SJCRH30 (cell line): Measurements from ENCODE around the gene TFAP2B. TPM values are rescaled to one million over a fixed set of nuclear protein-coding genes. Genes with fewer than 3 reads are reported as not detected.

Experiments used
- DNase-seq, 2 experiments: peaks; one replicate each; pipeline ENCODE4 v3.0.0-alpha.2; 2015 to 2020
- H3K27ac ChIP-seq: fragments of 250-450 bp; sonication (Bioruptor Pico); 2 replicates; pipeline ENCODE4 v1.5.1; 2020; ENCODE audit warnings: mild to moderate bottlenecking, moderate library complexity
- H3K27me3 ChIP-seq: fragments of 250-450 bp; sonication (Bioruptor Pico); 2 replicates; pipeline ENCODE4 v1.5.1; 2020; ENCODE audit warnings: mild to moderate bottlenecking, moderate library complexity
- H3K36me3 ChIP-seq: fragments of 250-450 bp; sonication (Bioruptor Pico); 2 replicates; pipeline ENCODE4 v1.5.1; 2020; ENCODE audit warnings: mild to moderate bottlenecking, moderate library complexity
- H3K4me1 ChIP-seq: fragments of 250-450 bp; sonication (Bioruptor Pico); 2 replicates; pipeline ENCODE4 v1.5.1; 2020; ENCODE audit warnings: mild to moderate bottlenecking, moderate library complexity
- H3K4me3 ChIP-seq: fragments of 250-450 bp; sonication (Bioruptor Pico); 2 replicates; pipeline ENCODE4 v1.5.1; 2020; ENCODE audit warnings: mild to moderate bottlenecking, moderate library complexity
- H3K9me3 ChIP-seq: fragments of 250-450 bp; sonication (Bioruptor Pico); replicated peaks from 2 replicates; pipeline ENCODE4 v1.5.1; 2020; ENCODE audit warnings: mild to moderate bottlenecking, moderate library complexity
- total RNA-seq: library from RNA; depleted of rRNA; stranded (reverse); fragments of >200 nt; shearing (Covaris generic); gene quantifications from 2 replicates; pipeline ENCODE4 v1.2.3, GENCODE V29; 2014

TFAP2B gene
- total RNA-seq, 1 experiment from 2014 or later: 16.7 TPM

GRCh38 chr6:50849796-50850180 is 31.1 kb downstream of the TFAP2B start:
- Histone ChIP-seq H3K4me3 (no peak overlapping the region), H3K4me1 (peaks cover 12% of the 10 kb centered on the region), H3K36me3 (no peaks in the 10 kb centered on the region), H3K27me3 (no peaks in the 10 kb centered on the region), H3K9me3 (no peaks in the 10 kb centered on the region), H3K27ac (no peak overlapping the region)
- no peak for DNase-seq

GRCh38 chr6:50850223-50851048 is 31.8 kb downstream of the TFAP2B start:
- Histone ChIP-seq H3K4me3 (no peak overlapping the region), H3K27ac (peak overlapping the region; percentile 26), H3K4me1 (peaks cover 12% of the 10 kb centered on the region), H3K27me3 (no peaks in the 10 kb centered on the region), H3K36me3 (no peaks in the 10 kb centered on the region), H3K9me3 (no peaks in the 10 kb centered on the region)
- DNase-seq: peak in 1 of 2 experiments; percentile 18

- Histone ChIP-seq H3K4me1 (peaks cover 12% of the 10 kb centered on the region), H3K36me3 (no peaks in the 10 kb centered on the region), H3K9me3 (no peaks in the 10 kb centered on the region), H3K27ac (peak overlapping the region; percentile 26), H3K4me3 (no peak overlapping the region), H3K27me3 (no peaks in the 10 kb centered on the region)
- peak in 1 of 2 experiments; percentile 34 for DNase-seq
Measured at GRCh38 chr6:50851049-50851845, 32.6 kb downstream of the TFAP2B start.

GRCh38 chr6:50853939-50854338 is 35.3 kb downstream of the TFAP2B start:
- Histone ChIP-seq H3K9me3 (no peaks in the 10 kb centered on the region), H3K4me1 (peaks cover 12% of the 10 kb centered on the region), H3K36me3 (no peaks in the 10 kb centered on the region), H3K4me3 (no peak overlapping the region), H3K27ac (peak overlapping the region; percentile 52), H3K27me3 (no peaks in the 10 kb centered on the region)
- peak; percentile 30 to 64 for DNase-seq

- H3K4me3 ChIP-seq: no peak overlapping the region
- DNase-seq: peak; percentile 35 to 89
Measured at GRCh38 chr6:50861692-50862091, 43.0 kb downstream of the TFAP2B start.

GRCh38 chr6:50862176-50862575 is 43.5 kb downstream of the TFAP2B start:
- H3K36me3 ChIP-seq: no peaks in the 10 kb centered on the region
- peaks cover 35% of the 10 kb centered on the region for H3K4me1 ChIP-seq
- peak overlapping the region; percentile 95 for H3K27ac ChIP-seq
- DNase-seq: peak; percentile 62 to 83
- H3K9me3 ChIP-seq: no peaks in the 10 kb centered on the region
- H3K4me3 ChIP-seq: no peak overlapping the region
- H3K27me3 ChIP-seq: no peaks in the 10 kb centered on the region

More at GRCh38 chr6:50861692-50862091, 43.0 kb downstream of the TFAP2B start:
- H3K9me3 ChIP-seq: no peaks in the 10 kb centered on the region
- H3K4me1 ChIP-seq: peaks cover 35% of the 10 kb centered on the region
- no peaks in the 10 kb centered on the region for H3K27me3 ChIP-seq
- peak overlapping the region; percentile 95 for H3K27ac ChIP-seq
- no peaks in the 10 kb centered on the region for H3K36me3 ChIP-seq

GRCh38 chr6:50864601-50865000 is 45.9 kb downstream of the TFAP2B start:
- no peaks in the 10 kb centered on the region for H3K36me3 ChIP-seq
- no peak for DNase-seq
- H3K27ac ChIP-seq: no peak overlapping the region
- no peaks in the 10 kb centered on the region for H3K27me3 ChIP-seq
- H3K4me1 ChIP-seq: peaks cover 35% of the 10 kb centered on the region
- H3K4me3 ChIP-seq: no peak overlapping the region
- H3K9me3 ChIP-seq: no peaks in the 10 kb centered on the region

- Histone ChIP-seq H3K27me3 (no peaks in the 10 kb centered on the region), H3K27ac (no peak overlapping the region), H3K36me3 (no peaks in the 10 kb centered on the region), H3K4me1 (peaks cover 8% of the 10 kb centered on the region), H3K4me3 (no peak overlapping the region), H3K9me3 (no peaks in the 10 kb centered on the region)
- no peak for DNase-seq
Measured at GRCh38 chr6:50868466-50868865, 49.8 kb downstream of the TFAP2B start.

GRCh38 chr6:50873167-50873566 is 54.5 kb downstream of the TFAP2B start:
- Histone ChIP-seq H3K27me3 (no peaks in the 10 kb centered on the region), H3K9me3 (no peaks in the 10 kb centered on the region), H3K27ac (no peak overlapping the region), H3K4me1 (no peaks in the 10 kb centered on the region), H3K36me3 (no peaks in the 10 kb centered on the region), H3K4me3 (no peak overlapping the region)
- no peak for DNase-seq

- no peak for DNase-seq
- no peaks in the 10 kb centered on the region for H3K9me3 ChIP-seq
- no peak overlapping the region for H3K27ac ChIP-seq
- H3K4me3 ChIP-seq: no peak overlapping the region
- no peaks in the 10 kb centered on the region; the same call in 1 of the 2 replicates for H3K4me1 ChIP-seq
- H3K36me3 ChIP-seq: no peaks in the 10 kb centered on the region
- no peaks in the 10 kb centered on the region for H3K27me3 ChIP-seq
Measured at GRCh38 chr6:50884364-50884763, 65.7 kb downstream of the TFAP2B start.

GRCh38 chr6:50887112-50887511 is 68.4 kb downstream of the TFAP2B start:
- no peaks in the 10 kb centered on the region for H3K36me3 ChIP-seq
- no peak overlapping the region for H3K4me3 ChIP-seq
- H3K4me1 ChIP-seq: peaks cover 7% of the 10 kb centered on the region
- DNase-seq: no peak
- no peaks in the 10 kb centered on the region for H3K27me3 ChIP-seq
- H3K27ac ChIP-seq: no peak overlapping the region
- no peaks in the 10 kb centered on the region for H3K9me3 ChIP-seq

- Histone ChIP-seq H3K4me3 (no peak overlapping the region), H3K27me3 (no peaks in the 10 kb centered on the region), H3K27ac (no peak overlapping the region), H3K4me1 (peaks cover 7% of the 10 kb centered on the region), H3K36me3 (no peaks in the 10 kb centered on the region), H3K9me3 (no peaks in the 10 kb centered on the region)
- peak in 1 of 2 experiments; percentile 3 for DNase-seq
Measured at GRCh38 chr6:50889497-50889896, 70.8 kb downstream of the TFAP2B start.

GRCh38 chr6:50889935-50890334 is 71.3 kb downstream of the TFAP2B start:
- H3K27ac ChIP-seq: no peak overlapping the region
- no peak overlapping the region for H3K4me3 ChIP-seq
- peaks cover 7% of the 10 kb centered on the region for H3K4me1 ChIP-seq
- H3K27me3 ChIP-seq: no peaks in the 10 kb centered on the region
- H3K36me3 ChIP-seq: no peaks in the 10 kb centered on the region
- H3K9me3 ChIP-seq: no peaks in the 10 kb centered on the region
- DNase-seq: peak; percentile 14 to 56

- no peak for DNase-seq
- no peak overlapping the region for H3K4me3 ChIP-seq
- H3K27ac ChIP-seq: no peak overlapping the region
Measured at GRCh38 chr6:50890579-50890978, 71.9 kb downstream of the TFAP2B start.

GRCh38 chr6:50891290-50891689 is 72.6 kb downstream of the TFAP2B start:
- Histone ChIP-seq H3K27ac (no peak overlapping the region), H3K4me1 (peaks cover 7% of the 10 kb centered on the region), H3K36me3 (no peaks in the 10 kb centered on the region), H3K4me3 (no peak overlapping the region), H3K27me3 (no peaks in the 10 kb centered on the region), H3K9me3 (no peaks in the 10 kb centered on the region)
- DNase-seq: no peak

More at GRCh38 chr6:50890579-50890978, 71.9 kb downstream of the TFAP2B start:
- no peaks in the 10 kb centered on the region for H3K9me3 ChIP-seq
- H3K27me3 ChIP-seq: no peaks in the 10 kb centered on the region
- H3K36me3 ChIP-seq: no peaks in the 10 kb centered on the region
- peaks cover 7% of the 10 kb centered on the region for H3K4me1 ChIP-seq
